HL-60/S4 treated with phorbol 12-myristate 13-acetate at 8.2 ng/mL for 4 days and 3 days (cell line): ENCODE data around the gene CD38.

ENCODE experiments used
- in situ Hi-C: fragments of 300-500 bp; cut with MboI; formaldehyde crosslinking; loops from 2 replicates; pipeline ENCODE4 v1.15.0; 2022; ENCODE audit warnings: low sequenced_read_pairs

The CD38 gene

GRCh38 chr4:15861198-15861597 lies 83.1 kb downstream of the CD38 start:
- in situ Hi-C loops = loop anchor here (25.0 kb wide), 1 partner anchor 624 kb away; no protein-coding TSS in a partner anchor

GRCh38 chr4:15864651-15865566 lies 86.8 kb downstream of the CD38 start:
- in situ Hi-C loops = loop anchor here (25.0 kb wide), 1 partner anchor 628 kb away; no protein-coding TSS in a partner anchor

GRCh38 chr4:15868111-15868510 lies 90.0 kb downstream of the CD38 start:
- in situ Hi-C loops = loop anchor here (25.0 kb wide), 1 partner anchor 631 kb away; no protein-coding TSS in a partner anchor

- in situ Hi-C loops = loop anchor here (25.0 kb wide), 1 partner anchor 632 kb away; no protein-coding TSS in a partner anchor
These were observed 90.8 kb downstream of the CD38 start for GRCh38 chr4:15868826-15869413.

- in situ Hi-C loops = loop anchor here (25.0 kb wide), 1 partner anchor 633 kb away; no protein-coding TSS in a partner anchor
These were observed 92.0 kb downstream of the CD38 start for GRCh38 chr4:15870079-15870478.

GRCh38 chr4:15870921-15871664 lies 93.0 kb downstream of the CD38 start:
- in situ Hi-C loops = loop anchor here (25.0 kb wide), 1 partner anchor 634 kb away; no protein-coding TSS in a partner anchor

- in situ Hi-C loops = loop anchor here (25.0 kb wide), 1 partner anchor 636 kb away; no protein-coding TSS in a partner anchor
These were observed 95.0 kb downstream of the CD38 start for GRCh38 chr4:15873117-15873516.

- in situ Hi-C loops = loop anchor here (25.0 kb wide), 1 partner anchor 637 kb away; no protein-coding TSS in a partner anchor
These were observed 96.5 kb downstream of the CD38 start for GRCh38 chr4:15874671-15875070.

GRCh38 chr4:15875663-15876460 lies 97.7 kb downstream of the CD38 start:
- in situ Hi-C loops = no loop called here

GRCh38 chr4:15878011-15878410 lies 99.9 kb downstream of the CD38 start:
- in situ Hi-C loops = no loop called here

GRCh38 chr4:15881820-15882219 lies 103.7 kb downstream of the CD38 start:
- in situ Hi-C loops = no loop called here

GRCh38 chr4:15882675-15883086 lies 104.6 kb downstream of the CD38 start:
- in situ Hi-C loops = no loop called here

- in situ Hi-C loops = no loop called here
These were observed 105.6 kb downstream of the CD38 start for GRCh38 chr4:15883610-15884243.

GRCh38 chr4:15884666-15885065 lies 106.5 kb downstream of the CD38 start:
- in situ Hi-C loops = no loop called here

GRCh38 chr4:15885422-15885821 lies 107.3 kb downstream of the CD38 start:
- in situ Hi-C loops = no loop called here

GRCh38 chr4:15888515-15888914 lies 110.4 kb downstream of the CD38 start:
- in situ Hi-C loops = no loop called here

- in situ Hi-C loops = no loop called here
These were observed 112.2 kb downstream of the CD38 start for GRCh38 chr4:15890246-15890829.

GRCh38 chr4:15891312-15891711 lies 113.2 kb downstream of the CD38 start:
- in situ Hi-C loops = no loop called here

GRCh38 chr4:15893962-15894361 lies 115.8 kb downstream of the CD38 start:
- in situ Hi-C loops = no loop called here
